Measurements from ENCODE around the gene CRB2.

Gene CRB2

GRCh38 chr9:123347289-123348060 is 8.5 kb upstream of the CRB2 start:
- Histone ChIP-seq H4K20me1 (ENCODE audit: control insufficient read depth, insufficient read depth, low read depth, low read length) (no peaks in the 10 kb centered on the region), H3K27me3 (ENCODE audit: control insufficient read depth, low read length) (no peaks in the 10 kb centered on the region), H3K79me2 (ENCODE audit: control insufficient read depth, low read length) (peaks cover 26% of the 10 kb centered on the region), H3K4me1 (ENCODE audit: control insufficient read depth, low read length) (peaks cover 74% of the 10 kb centered on the region), H3K27ac (ENCODE audit: low read depth, low read length) (no peak overlapping the region), H3K4me3 (ENCODE audit: low read length) (no peak overlapping the region), H3K9me2 (replicated peaks; ENCODE audit: control insufficient read depth, low read length) (no peaks in the 10 kb centered on the region), H3K9me3 (ENCODE audit: control insufficient read depth, insufficient read depth, low read length) (no peaks in the 10 kb centered on the region), H3F3A (ENCODE audit: control insufficient read depth, insufficient read depth) (peaks cover 45% of the 10 kb centered on the region), H3K36me3 (ENCODE audit: control insufficient read depth, low read length) (no peaks in the 10 kb centered on the region), H3K4me2 (ENCODE audit: low read length) (0 out of 2 replicates have a peak overlapping the region, but pooled peaks have one; percentile 88)
- TF ChIP-seq CTCF (IDR thresholded peaks at IDR 0.05; ENCODE audit: low read depth, low read length, poor library complexity, severe bottlenecking) (no peak), EZH2phosphoT487 (IDR thresholded peaks at IDR 0.05; ENCODE audit: borderline replicate concordance, low read length) (no peak)

- peaks cover 25% of the 10 kb centered on the region for H3K79me2 ChIP-seq (ENCODE audit: control insufficient read depth, low read length)
- no peak for TF ChIP-seq EZH2phosphoT487 (IDR thresholded peaks at IDR 0.05; ENCODE audit: borderline replicate concordance, low read length)
- TF ChIP-seq CTCF (IDR thresholded peaks at IDR 0.05; ENCODE audit: low read depth, low read length, poor library complexity, severe bottlenecking) = no peak
- H3K27me3 ChIP-seq (ENCODE audit: control insufficient read depth, low read length) = no peaks in the 10 kb centered on the region
- H3K4me2 ChIP-seq (ENCODE audit: low read length) = no peak overlapping the region
- H3K4me1 ChIP-seq (ENCODE audit: control insufficient read depth, low read length) = peaks cover 64% of the 10 kb centered on the region
- no peaks in the 10 kb centered on the region for H3K9me2 ChIP-seq (replicated peaks; ENCODE audit: control insufficient read depth, low read length)
- H3K9me3 ChIP-seq (ENCODE audit: control insufficient read depth, insufficient read depth, low read length) = no peaks in the 10 kb centered on the region
- no peaks in the 10 kb centered on the region for H3K36me3 ChIP-seq (ENCODE audit: control insufficient read depth, low read length)
- H3K27ac ChIP-seq (ENCODE audit: low read depth, low read length) = peak overlapping the region; percentile 38
- H3F3A ChIP-seq (ENCODE audit: control insufficient read depth, insufficient read depth) = peaks cover 39% of the 10 kb centered on the region
- H3K4me3 ChIP-seq (ENCODE audit: low read length) = no peak overlapping the region
- no peaks in the 10 kb centered on the region for H4K20me1 ChIP-seq (ENCODE audit: control insufficient read depth, insufficient read depth, low read depth, low read length)
Measured at GRCh38 chr9:123348317-123348992, 7.5 kb upstream of the CRB2 start.

- peaks cover 33% of the 10 kb centered on the region for H3F3A ChIP-seq (ENCODE audit: control insufficient read depth, insufficient read depth)
Measured at GRCh38 chr9:123349033-123349432, 7.0 kb upstream of the CRB2 start.

More at GRCh38 chr9:123349033-123349432, 7.0 kb upstream of the CRB2 start:
- Histone ChIP-seq H3K4me1 (ENCODE audit: control insufficient read depth, low read length) (peaks cover 63% of the 10 kb centered on the region), H3K9me3 (ENCODE audit: control insufficient read depth, insufficient read depth, low read length) (no peaks in the 10 kb centered on the region), H3K4me3 (ENCODE audit: low read length) (no peak overlapping the region), H3K4me2 (ENCODE audit: low read length) (no peak overlapping the region), H3K36me3 (ENCODE audit: control insufficient read depth, low read length) (no peaks in the 10 kb centered on the region), H3K79me2 (ENCODE audit: control insufficient read depth, low read length) (peaks cover 25% of the 10 kb centered on the region), H4K20me1 (ENCODE audit: control insufficient read depth, insufficient read depth, low read depth, low read length) (no peaks in the 10 kb centered on the region), H3K27me3 (ENCODE audit: control insufficient read depth, low read length) (no peaks in the 10 kb centered on the region), H3K27ac (ENCODE audit: low read depth, low read length) (peak overlapping the region; percentile 38), H3K9me2 (replicated peaks; ENCODE audit: control insufficient read depth, low read length) (no peaks in the 10 kb centered on the region)
- TF ChIP-seq CTCF (IDR thresholded peaks at IDR 0.05; ENCODE audit: low read depth, low read length, poor library complexity, severe bottlenecking) (no peak), EZH2phosphoT487 (IDR thresholded peaks at IDR 0.05; ENCODE audit: borderline replicate concordance, low read length) (no peak)
